Amniotic stem cell (primary cell): Measurements from ENCODE around the gene TMEM236.

Source experiments
- DNase-seq: peaks from one replicate; lab custom pipeline; 2025; lab: John Stamatoyannopoulos, UW

The TMEM236 gene

GRCh38 chr10:17740668-17741067 lies 11.3 kb upstream of the TMEM236 start:
- DNase-seq = no peak

DNA sequence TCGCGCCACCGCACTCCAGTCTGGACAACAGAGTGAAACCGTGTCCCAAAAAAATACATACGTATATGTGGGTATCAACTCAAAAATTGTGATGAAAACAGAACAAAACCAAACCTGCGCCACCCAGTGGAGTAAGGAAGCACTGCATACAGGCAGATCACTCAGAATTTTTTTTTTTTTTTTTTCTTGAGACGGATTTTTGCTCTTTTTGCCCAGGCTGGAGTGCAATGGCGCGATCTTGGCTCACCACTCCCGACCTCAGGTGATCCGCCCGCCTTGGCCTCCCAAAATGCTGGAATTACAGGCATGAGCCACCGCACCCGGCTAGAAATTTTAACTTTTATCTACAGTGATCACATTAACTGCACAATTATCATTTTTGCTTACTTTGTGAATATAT lies 9.1 kb upstream of the TMEM236 start:
- peak; percentile 13 for DNase-seq

GRCh38 chr10:17743437-17743836 lies 8.6 kb upstream of the TMEM236 start:
- no peak for DNase-seq

DNA sequence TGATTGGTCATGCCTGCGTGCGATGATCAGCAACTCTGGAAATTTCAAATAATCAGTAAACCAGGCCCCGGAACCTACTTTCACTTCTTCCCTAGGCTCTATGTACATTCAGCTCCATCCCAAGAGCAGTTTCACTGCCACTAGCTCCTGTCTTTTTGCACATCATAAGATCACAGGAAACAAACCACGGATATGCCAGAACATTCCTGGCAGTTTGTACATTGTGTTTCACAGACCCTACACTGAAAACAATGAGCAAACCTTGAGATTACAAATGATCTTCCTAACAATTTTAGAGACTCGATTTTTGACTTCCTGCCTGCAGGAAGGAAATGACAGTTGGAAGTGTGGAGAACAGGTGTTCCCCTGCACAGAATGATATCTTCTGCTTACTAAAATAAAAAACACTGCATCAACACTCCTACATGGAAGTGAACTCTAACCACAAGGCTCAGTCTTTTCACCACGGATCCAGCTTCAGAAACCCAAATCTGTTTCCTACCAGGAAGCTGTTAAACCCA lies 7.6 kb upstream of the TMEM236 start:
- DNase-seq = no peak

GRCh38 chr10:17747883-17748550 lies 4.0 kb upstream of the TMEM236 start:
- DNase-seq = no peak

- no peak for DNase-seq
Measured at GRCh38 chr10:17749890-17750289, 2.1 kb upstream of the TMEM236 start.

DNA sequence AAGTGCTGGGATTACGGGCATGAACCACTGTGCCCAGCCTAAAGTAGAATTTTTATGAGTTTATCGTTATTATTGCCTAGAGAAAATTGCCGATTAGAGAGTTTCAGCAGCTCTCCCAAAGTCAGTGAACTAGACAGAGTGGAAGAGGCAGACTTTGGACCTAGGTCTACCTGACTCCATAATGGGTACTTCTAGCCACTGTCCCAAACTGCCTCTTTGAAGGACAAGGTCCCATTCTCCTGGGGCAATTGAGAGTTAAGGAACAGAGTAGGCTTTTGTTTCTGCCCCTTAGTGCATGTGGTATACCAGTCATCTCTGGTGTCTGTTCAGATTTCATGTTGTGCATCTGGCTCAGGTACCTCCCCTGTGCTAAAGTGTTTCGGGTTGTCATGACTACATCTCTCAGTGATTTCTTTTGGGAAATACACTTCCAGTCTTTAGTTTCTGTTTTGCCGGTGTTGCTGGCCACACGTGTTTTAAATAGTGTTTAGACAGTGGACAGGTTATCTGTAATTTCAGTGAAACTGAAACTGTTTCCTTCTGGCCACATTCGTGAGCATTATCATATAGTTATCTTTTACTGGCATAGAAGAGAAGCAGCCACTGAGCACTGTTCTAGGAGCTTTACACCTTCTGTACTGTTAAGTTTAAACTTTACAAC lies 4.7 kb downstream of the TMEM236 start:
- no peak for DNase-seq

GRCh38 chr10:17758200-17758599 lies 6.2 kb downstream of the TMEM236 start:
- no peak for DNase-seq

GRCh38 chr10:17758896-17759295 lies 6.9 kb downstream of the TMEM236 start:
- no peak for DNase-seq

GRCh38 chr10:17764142-17764541 lies 12.1 kb downstream of the TMEM236 start:
- DNase-seq = no peak

DNA sequence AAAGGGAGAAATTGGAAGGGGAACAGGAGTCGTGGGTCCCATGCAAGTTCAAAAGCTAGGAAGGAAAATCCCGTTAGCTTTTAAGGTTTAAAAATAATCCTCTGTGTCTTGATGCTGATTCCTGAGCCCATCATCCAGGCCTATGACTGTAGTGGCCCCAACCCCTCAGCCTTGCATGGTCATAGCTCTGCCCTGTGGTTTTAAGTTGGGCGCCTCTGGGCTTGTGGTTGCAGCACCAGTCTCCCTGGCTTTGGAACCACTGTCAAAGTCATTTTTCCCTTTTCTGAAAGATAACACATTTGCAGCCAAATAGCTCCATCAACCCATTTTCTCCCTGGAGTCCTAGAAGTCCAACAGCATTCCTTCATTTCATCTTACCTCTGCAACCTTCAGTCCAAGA lies 13.6 kb downstream of the TMEM236 start:
- no peak for DNase-seq

DNA sequence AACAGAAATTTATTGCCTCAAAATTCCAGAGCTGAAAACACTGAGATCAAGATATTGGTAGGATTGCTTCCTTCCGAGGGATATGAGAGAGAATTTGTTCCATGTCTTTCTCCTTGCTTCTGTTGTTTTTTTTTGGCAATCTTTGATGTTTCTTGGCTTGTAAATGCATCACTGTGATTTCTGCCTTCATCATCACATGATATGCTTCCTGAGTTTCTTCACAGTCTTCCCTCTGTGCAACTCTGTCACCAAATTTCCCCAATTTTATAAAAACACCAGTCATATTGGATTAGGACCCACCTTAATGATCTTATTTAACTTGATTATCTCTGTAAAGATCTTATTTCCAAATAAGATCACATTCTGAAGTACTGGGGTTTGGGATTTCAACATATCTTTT lies 14.7 kb downstream of the TMEM236 start:
- no peak for DNase-seq

DNA sequence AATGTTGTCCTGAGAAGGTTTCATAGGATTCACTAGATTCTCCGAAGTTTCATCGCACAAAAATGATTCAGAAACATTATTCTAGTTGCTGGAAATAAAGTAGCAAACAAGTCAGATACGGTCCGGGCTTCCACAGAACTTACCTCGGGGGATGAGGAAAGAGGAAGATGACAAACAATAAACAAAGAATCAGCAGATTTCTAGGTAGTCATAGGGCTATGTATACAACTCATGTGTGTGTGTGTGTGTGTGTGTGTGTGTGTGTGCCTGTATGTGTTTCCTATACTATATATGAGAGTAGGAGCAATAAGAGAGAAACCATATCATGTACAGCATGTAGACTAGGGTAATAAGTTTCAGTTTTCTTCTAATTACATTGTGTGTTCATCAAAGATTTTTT lies 16.5 kb downstream of the TMEM236 start:
- no peak for DNase-seq

DNA sequence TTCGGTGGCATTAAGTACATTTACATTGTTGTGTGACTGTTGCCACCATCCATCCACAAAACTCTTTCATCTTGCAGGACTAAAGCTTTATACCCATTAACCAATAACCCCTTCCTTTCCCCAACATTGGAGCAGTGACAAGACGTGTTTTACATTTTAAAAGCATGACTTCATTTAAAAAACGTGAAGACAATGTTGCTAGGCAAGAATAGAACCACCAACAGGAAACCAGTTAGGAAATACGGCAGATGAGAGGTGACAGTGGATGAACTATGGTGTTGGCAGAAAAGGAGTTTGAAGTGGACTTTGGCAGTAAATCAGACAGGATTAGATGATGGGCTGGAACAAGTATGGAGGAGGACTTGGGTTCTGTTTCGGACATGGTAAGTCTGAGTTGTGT lies 17.0 kb downstream of the TMEM236 start:
- DNase-seq = no peak

GRCh38 chr10:17771017-17771416 lies 19.0 kb downstream of the TMEM236 start:
- DNase-seq = no peak

GRCh38 chr10:17779784-17780183 lies 27.8 kb downstream of the TMEM236 start:
- DNase-seq = no peak

- DNase-seq = no peak
Measured at GRCh38 chr10:17780727-17781126, 28.7 kb downstream of the TMEM236 start.

DNA sequence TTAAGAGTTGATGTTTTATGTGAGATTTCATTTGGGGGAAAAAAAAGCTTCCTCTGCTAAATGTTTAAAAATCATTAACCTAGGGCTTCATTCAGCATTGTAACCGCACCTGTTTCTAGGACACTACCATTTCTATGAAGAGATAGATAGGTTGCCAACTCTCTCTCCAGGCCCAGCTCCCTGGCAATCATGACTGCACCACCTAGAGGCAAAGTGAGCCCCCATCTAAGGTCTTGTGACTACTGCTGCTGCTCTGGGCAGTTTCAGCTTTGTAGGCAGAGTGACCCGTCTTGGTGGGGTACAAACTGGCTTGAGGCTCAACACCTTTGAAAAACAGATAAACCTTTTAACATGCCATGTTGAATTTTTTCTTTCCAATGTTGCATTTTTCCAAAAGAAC lies 29.9 kb downstream of the TMEM236 start:
- DNase-seq = no peak

GRCh38 chr10:17782921-17783665 lies 31.1 kb downstream of the TMEM236 start:
- no peak for DNase-seq

- DNase-seq = no peak
Measured at GRCh38 chr10:17783751-17784150, 31.8 kb downstream of the TMEM236 start.

DNA sequence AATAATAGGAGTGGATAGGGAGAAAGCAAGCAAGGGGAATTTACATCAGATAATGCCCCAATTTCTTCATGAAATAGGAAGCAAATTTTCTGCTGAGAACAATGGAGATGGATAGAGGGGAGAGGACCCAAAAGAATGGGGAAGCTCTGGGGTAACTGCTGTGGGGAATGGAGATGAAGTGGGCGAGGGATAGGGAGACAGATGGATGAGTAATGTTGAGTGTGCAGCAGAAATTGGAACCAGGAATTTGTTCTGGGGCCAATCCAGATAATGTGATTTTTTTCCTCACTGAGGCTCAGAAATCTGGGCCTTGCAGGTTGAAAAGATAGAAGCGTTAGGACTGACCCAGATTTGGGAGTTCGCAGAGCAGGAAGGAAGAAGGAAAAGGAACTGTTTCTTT lies 32.7 kb downstream of the TMEM236 start:
- no peak for DNase-seq

DNA sequence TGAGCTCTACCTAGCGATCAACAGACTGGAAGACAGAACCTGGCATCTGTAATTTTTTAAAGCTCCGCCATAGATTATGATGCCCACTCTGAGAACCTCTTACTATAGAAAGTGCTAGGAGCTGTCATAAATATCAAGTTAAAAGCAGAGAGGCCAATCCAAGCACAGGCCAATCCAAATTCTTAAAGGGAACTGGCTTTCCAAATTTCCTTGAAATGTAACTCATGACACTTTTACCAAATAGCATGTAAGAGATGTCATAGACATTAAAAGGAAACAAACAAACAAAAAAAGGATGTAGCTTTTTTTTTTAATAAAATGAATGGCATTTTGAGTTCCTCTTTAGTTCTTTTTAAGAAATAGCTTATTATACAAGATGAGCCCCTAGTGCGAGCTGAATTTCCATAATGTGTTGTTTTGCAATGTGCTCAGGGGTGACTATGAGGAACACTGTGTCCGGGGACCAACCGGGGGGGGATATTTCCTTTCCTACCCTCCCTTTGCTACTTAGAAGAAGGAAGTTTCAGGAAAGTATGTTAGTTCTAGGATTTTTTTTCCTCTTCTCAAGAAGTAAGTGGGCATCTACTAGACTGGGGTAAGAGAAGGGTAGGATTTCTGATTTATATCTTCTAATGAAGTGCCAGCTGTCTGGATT lies 33.4 kb downstream of the TMEM236 start:
- no peak for DNase-seq
